Peyer's patch (tissue), 4 donors: Measurements from ENCODE around the gene CHST9.

ENCODE experiments used
- POLR2A ChIP-seq, 2 donors: fragments of 450-650 bp; IDR thresholded peaks; one replicate each; pipeline ENCODE4 v1.5.1; 2017; ENCODE audit warnings: antibody characterized with exemption in 2 of 2, mild to moderate bottlenecking in 2 of 2, moderate library complexity in 2 of 2
- TF ChIP-seq, protein P1 (sequence below), 6 experiments: fragments of 450-650 bp in 4 of 6; fragments of 200-600 bp in 2 of 6; sonication (generic) in 1 of 6; IDR thresholded peaks; one replicate each; pipeline ENCODE4 v1.5.1; 2017 to 2019; ENCODE audit warnings: antibody characterized with exemption in 6 of 6, mild to moderate bottlenecking in 3 of 6, moderate library complexity in 1 of 6

- TF ChIP-seq, protein P1, sequence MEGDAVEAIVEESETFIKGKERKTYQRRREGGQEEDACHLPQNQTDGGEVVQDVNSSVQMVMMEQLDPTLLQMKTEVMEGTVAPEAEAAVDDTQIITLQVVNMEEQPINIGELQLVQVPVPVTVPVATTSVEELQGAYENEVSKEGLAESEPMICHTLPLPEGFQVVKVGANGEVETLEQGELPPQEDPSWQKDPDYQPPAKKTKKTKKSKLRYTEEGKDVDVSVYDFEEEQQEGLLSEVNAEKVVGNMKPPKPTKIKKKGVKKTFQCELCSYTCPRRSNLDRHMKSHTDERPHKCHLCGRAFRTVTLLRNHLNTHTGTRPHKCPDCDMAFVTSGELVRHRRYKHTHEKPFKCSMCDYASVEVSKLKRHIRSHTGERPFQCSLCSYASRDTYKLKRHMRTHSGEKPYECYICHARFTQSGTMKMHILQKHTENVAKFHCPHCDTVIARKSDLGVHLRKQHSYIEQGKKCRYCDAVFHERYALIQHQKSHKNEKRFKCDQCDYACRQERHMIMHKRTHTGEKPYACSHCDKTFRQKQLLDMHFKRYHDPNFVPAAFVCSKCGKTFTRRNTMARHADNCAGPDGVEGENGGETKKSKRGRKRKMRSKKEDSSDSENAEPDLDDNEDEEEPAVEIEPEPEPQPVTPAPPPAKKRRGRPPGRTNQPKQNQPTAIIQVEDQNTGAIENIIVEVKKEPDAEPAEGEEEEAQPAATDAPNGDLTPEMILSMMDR (IDR thresholded peaks at IDR 0.05): no peak
- no peak for TF ChIP-seq POLR2A (IDR thresholded peaks at IDR 0.05)
Observed at GRCh38 chr18:27022477-27022876, 162.6 kb downstream of the CHST9 start.
